GM19455 (cell line): ENCODE measurements around the gene ZMYND10.
A peak's percentile ranks its signal among the peaks of the same experiment; 100 is the strongest.

ENCODE experiments used
- ATAC-seq: cut with Tn5 transposase; IDR thresholded peaks from one replicate; pipeline ENCODE4 v1.9.1; 2021; ENCODE audit not compliant: unreplicated experiment

The ZMYND10 gene

DNA sequence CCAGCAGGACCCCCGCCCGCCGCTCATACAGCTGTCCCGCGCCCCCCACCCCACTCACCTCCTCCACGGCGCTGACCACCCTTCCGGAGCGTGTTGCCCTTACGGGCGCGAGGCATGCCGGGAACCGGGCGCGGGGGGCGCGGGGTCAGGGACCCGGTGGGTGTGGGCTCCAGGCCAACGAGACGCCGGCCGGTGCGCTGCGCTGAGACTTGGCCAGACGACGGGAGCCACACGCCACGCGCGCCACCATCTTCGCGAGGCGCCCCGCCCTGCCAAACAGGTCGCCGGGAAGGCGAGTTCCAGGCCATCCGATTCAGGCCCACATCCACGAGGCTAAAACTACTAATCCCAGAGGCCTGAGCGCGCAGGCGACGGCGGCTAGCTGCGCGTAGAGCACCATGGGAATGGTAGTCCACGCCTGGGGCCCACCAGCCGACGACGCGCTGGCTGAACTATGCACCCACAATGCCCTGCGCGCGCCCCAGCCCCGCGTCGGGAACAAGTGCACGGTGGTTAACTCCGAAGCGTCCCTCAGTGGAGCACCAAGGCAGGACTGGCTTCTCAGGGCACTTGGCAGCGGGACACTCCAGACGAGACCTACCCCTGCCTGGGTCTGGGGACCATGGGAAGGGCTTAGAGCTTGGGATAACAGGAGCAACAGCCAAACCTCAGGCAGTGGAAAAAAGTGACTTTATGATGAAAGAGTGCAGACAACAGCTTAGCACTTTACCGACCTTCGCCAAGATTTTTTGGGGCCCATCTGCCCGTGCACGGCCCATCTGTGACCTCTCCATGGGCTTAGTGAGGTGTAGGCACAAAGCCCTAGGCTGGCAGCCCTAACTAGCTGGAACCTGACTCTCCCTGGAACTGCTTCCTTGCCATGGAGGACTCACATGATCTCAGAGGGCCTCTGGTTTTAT, 53.1 kb downstream of the ZMYND10 start, which contains the start of gene IFRD2:
TSS of gene IFRD2 (minus strand) at position 271 of the 920 bp plus-strand sequence. CDS start at position 116, 155 bp downstream.
- peak; percentile 93 for ATAC-seq
